HG02623 (cell line): Measurements from ENCODE around the gene GPRIN3.
A peak's percentile ranks its signal among the peaks of the same experiment; 100 is the strongest.

Source experiments
- ATAC-seq: cut with Tn5 transposase; IDR thresholded peaks from one replicate; pipeline ENCODE4 v1.9.1; 2021; ENCODE audit warnings: moderate library complexity; ENCODE audit not compliant: unreplicated experiment

Gene GPRIN3

GRCh38 chr4:89294573-89295269 lies 12.9 kb downstream of the GPRIN3 start:
- ATAC-seq: peak; percentile 61

GRCh38 chr4:89293299-89293698 lies 14.3 kb downstream of the GPRIN3 start:
- no peak for ATAC-seq

GRCh38 chr4:89290727-89291516 lies 16.7 kb downstream of the GPRIN3 start:
- ATAC-seq: no peak

GRCh38 chr4:89289312-89289711 lies 18.3 kb downstream of the GPRIN3 start:
- ATAC-seq: no peak

- ATAC-seq: no peak
Observed at GRCh38 chr4:89288430-89288829, 19.2 kb downstream of the GPRIN3 start.

GRCh38 chr4:89287945-89288344 lies 19.7 kb downstream of the GPRIN3 start:
- no peak for ATAC-seq

- no peak for ATAC-seq
Observed at GRCh38 chr4:89285745-89286144, 21.9 kb downstream of the GPRIN3 start.

GRCh38 chr4:89284828-89285227 lies 22.8 kb downstream of the GPRIN3 start:
- no peak for ATAC-seq

- ATAC-seq: no peak
Observed at GRCh38 chr4:89284020-89284424, 23.6 kb downstream of the GPRIN3 start.

GRCh38 chr4:89283226-89284009 lies 24.2 kb downstream of the GPRIN3 start:
- no peak for ATAC-seq

GRCh38 chr4:89279385-89279784 lies 28.2 kb downstream of the GPRIN3 start:
- no peak for ATAC-seq

GRCh38 chr4:89277412-89277811 lies 30.2 kb downstream of the GPRIN3 start:
- no peak for ATAC-seq

- no peak for ATAC-seq
Observed at GRCh38 chr4:89276296-89276695, 31.3 kb downstream of the GPRIN3 start.

GRCh38 chr4:89275587-89275986 lies 32.0 kb downstream of the GPRIN3 start:
- ATAC-seq: no peak

GRCh38 chr4:89273741-89274141 lies 33.9 kb downstream of the GPRIN3 start:
- ATAC-seq: no peak

- ATAC-seq: no peak
Observed at GRCh38 chr4:89270792-89271191, 36.8 kb downstream of the GPRIN3 start.

- ATAC-seq: no peak
Observed at GRCh38 chr4:89269121-89269666, 38.4 kb downstream of the GPRIN3 start.

GRCh38 chr4:89268679-89269078 lies 38.9 kb downstream of the GPRIN3 start:
- no peak for ATAC-seq

GRCh38 chr4:89267846-89268245 lies 39.8 kb downstream of the GPRIN3 start:
- no peak for ATAC-seq

- no peak for ATAC-seq
Observed at GRCh38 chr4:89267392-89267791, 40.2 kb downstream of the GPRIN3 start.

GRCh38 chr4:89266128-89266527 lies 41.5 kb downstream of the GPRIN3 start:
- ATAC-seq: no peak
